Measurements from ENCODE around the gene DNAH2. TPM values are rescaled to one million over a fixed set of nuclear protein-coding genes. Genes with fewer than 3 reads are reported as not detected.

DNAH2 gene
- total and polyA plus RNA-seq, 2 of the 8 experiments (the other 6 are each of a cell fraction or from before 2014, with no cell fraction given): 0.13 to 0.18 TPM

- TF ChIP-seq CHD7 (IDR thresholded peaks at IDR 0.05; ENCODE audit: insufficient replicate concordance, low read length) (no peak), SP1 (IDR thresholded peaks at IDR 0.05; ENCODE audit: low read depth, low read length) (no peak), RAD21 (IDR thresholded peaks at IDR 0.05 in 1 of 2, conservative IDR thresholded peaks at IDR 0.05 in 1 of 2; ENCODE audit: low read depth in 2 of 2, low read length in 2 of 2) (no peak), GABPA (IDR thresholded peaks at IDR 0.05; ENCODE audit: borderline replicate concordance, insufficient read depth, low read length) (no peak), SIX5 (IDR thresholded peaks at IDR 0.05; ENCODE audit: low read depth, low read length) (no peak), SIRT6 (IDR thresholded peaks at IDR 0.05; ENCODE audit: low read length) (no peak), ASH2L (IDR thresholded peaks at IDR 0.05; ENCODE audit: low read length) (no peak), SP2 (IDR thresholded peaks at IDR 0.05; ENCODE audit: low read length) (no peak), GTF2F1 (IDR thresholded peaks at IDR 0.05; ENCODE audit: borderline replicate concordance, low read depth, low read length) (no peak), RBBP5 (IDR thresholded peaks at IDR 0.05; ENCODE audit: borderline replicate concordance, low read depth, low read length) (no peak), TBP (IDR thresholded peaks at IDR 0.05; ENCODE audit: low read depth, low read length) (no peak), POLR2AphosphoS5 (IDR thresholded peaks at IDR 0.05; ENCODE audit: low read depth, low read length) (no peak), CBX8 (IDR thresholded peaks at IDR 0.05; ENCODE audit: borderline replicate concordance, low read depth, low read length) (no peak)
Observed at GRCh38 chr17:7852262-7852670, 134.7 kb downstream of the DNAH2 start (continued).
